ENCODE data around the gene SKA2. TPM values are rescaled to one million over a fixed set of nuclear protein-coding genes. Genes with fewer than 3 reads are reported as not detected.

The SKA2 gene
- total and polyA plus RNA-seq, 2 experiments from 2014 or later, result 50.5 to 140 TPM

- H2AFZ ChIP-seq, result no peak overlapping the region
- TF ChIP-seq CREB1 (CRISPR knock-in tag; IDR thresholded peaks at IDR 0.05; ENCODE audit: low read depth) (no peak), EZH2 (IDR thresholded peaks at IDR 0.05; ENCODE audit: low read depth, unreplicated experiment) (no peak), EZH2phosphoT487 (IDR thresholded peaks at IDR 0.05; ENCODE audit: unreplicated experiment) (no peak), REST (IDR thresholded peaks at IDR 0.05; ENCODE audit: unreplicated experiment) (no peak), JUNB (IDR thresholded peaks at IDR 0.05; ENCODE audit: unreplicated experiment) (no peak), CTCF (conservative IDR thresholded peaks at IDR 0.05; ENCODE audit: low read depth in 2 of 2) (no peak), NANOG (IDR thresholded peaks at IDR 0.05; ENCODE audit: borderline replicate concordance) (no peak), STAT1 (IDR thresholded peaks at IDR 0.05; ENCODE audit: unreplicated experiment) (no peak), POLR2AphosphoS5 (IDR thresholded peaks at IDR 0.05; ENCODE audit: low read depth) (no peak), ZNF114 (CRISPR knock-in tag; IDR thresholded peaks at IDR 0.05) (no peak), ZNF331 (CRISPR knock-in tag; IDR thresholded peaks at IDR 0.05; ENCODE audit: low read depth) (no peak)
- TF ChIP-seq, protein P1, sequence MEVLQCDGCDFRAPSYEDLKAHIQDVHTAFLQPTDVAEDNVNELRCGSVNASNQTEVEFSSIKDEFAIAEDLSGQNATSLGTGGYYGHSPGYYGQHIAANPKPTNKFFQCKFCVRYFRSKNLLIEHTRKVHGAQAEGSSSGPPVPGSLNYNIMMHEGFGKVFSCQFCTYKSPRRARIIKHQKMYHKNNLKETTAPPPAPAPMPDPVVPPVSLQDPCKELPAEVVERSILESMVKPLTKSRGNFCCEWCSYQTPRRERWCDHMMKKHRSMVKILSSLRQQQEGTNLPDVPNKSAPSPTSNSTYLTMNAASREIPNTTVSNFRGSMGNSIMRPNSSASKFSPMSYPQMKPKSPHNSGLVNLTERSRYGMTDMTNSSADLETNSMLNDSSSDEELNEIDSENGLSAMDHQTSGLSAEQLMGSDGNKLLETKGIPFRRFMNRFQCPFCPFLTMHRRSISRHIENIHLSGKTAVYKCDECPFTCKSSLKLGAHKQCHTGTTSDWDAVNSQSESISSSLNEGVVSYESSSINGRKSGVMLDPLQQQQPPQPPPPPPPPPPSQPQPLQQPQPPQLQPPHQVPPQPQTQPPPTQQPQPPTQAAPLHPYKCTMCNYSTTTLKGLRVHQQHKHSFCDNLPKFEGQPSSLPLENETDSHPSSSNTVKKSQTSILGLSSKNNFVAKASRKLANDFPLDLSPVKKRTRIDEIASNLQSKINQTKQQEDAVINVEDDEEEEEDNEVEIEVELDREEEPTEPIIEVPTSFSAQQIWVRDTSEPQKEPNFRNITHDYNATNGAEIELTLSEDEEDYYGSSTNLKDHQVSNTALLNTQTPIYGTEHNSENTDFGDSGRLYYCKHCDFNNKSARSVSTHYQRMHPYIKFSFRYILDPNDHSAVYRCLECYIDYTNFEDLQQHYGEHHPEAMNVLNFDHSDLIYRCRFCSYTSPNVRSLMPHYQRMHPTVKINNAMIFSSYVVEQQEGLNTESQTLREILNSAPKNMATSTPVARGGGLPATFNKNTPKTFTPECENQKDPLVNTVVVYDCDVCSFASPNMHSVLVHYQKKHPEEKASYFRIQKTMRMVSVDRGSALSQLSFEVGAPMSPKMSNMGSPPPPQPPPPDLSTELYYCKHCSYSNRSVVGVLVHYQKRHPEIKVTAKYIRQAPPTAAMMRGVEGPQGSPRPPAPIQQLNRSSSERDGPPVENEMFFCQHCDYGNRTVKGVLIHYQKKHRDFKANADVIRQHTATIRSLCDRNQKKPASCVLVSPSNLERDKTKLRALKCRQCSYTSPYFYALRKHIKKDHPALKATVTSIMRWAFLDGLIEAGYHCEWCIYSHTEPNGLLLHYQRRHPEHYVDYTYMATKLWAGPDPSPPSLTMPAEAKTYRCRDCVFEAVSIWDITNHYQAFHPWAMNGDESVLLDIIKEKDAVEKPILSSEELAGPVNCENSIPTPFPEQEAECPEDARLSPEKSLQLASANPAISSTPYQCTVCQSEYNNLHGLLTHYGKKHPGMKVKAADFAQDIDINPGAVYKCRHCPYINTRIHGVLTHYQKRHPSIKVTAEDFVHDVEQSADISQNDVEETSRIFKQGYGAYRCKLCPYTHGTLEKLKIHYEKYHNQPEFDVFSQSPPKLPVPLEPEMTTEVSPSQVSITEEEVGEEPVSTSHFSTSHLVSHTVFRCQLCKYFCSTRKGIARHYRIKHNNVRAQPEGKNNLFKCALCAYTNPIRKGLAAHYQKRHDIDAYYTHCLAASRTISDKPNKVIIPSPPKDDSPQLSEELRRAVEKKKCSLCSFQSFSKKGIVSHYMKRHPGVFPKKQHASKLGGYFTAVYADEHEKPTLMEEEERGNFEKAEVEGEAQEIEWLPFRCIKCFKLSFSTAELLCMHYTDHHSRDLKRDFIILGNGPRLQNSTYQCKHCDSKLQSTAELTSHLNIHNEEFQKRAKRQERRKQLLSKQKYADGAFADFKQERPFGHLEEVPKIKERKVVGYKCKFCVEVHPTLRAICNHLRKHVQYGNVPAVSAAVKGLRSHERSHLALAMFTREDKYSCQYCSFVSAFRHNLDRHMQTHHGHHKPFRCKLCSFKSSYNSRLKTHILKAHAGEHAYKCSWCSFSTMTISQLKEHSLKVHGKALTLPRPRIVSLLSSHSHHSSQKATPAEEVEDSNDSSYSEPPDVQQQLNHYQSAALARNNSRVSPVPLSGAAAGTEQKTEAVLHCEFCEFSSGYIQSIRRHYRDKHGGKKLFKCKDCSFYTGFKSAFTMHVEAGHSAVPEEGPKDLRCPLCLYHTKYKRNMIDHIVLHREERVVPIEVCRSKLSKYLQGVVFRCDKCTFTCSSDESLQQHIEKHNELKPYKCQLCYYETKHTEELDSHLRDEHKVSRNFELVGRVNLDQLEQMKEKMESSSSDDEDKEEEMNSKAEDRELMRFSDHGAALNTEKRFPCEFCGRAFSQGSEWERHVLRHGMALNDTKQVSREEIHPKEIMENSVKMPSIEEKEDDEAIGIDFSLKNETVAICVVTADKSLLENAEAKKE (CRISPR knock-in tag; IDR thresholded peaks at IDR 0.05), result no peak
- TF ChIP-seq, protein P2, sequence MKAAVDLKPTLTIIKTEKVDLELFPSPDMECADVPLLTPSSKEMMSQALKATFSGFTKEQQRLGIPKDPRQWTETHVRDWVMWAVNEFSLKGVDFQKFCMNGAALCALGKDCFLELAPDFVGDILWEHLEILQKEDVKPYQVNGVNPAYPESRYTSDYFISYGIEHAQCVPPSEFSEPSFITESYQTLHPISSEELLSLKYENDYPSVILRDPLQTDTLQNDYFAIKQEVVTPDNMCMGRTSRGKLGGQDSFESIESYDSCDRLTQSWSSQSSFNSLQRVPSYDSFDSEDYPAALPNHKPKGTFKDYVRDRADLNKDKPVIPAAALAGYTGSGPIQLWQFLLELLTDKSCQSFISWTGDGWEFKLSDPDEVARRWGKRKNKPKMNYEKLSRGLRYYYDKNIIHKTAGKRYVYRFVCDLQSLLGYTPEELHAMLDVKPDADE (IDR thresholded peaks at IDR 0.05), result no peak
These were observed 43.4 kb downstream of the SKA2 start for GRCh38 chr17:59111539-59111938.

More at GRCh38 chr17:59111539-59111938, 43.4 kb downstream of the SKA2 start:
- Histone ChIP-seq H3K79me2 (replicated peaks; ENCODE audit: insufficient read depth) (peaks cover 24% of the 10 kb centered on the region), H3K4me1 (ENCODE audit: insufficient read depth) (no peaks in the 10 kb centered on the region), H3K36me3 (ENCODE audit: insufficient read depth) (peaks cover 10% of the 10 kb centered on the region), H3K27ac (ENCODE audit: low read depth) (no peak overlapping the region), H3K4me2 (no peak overlapping the region), H3K4me3 (no peak overlapping the region), H3K27me3 (ENCODE audit: insufficient read depth) (no peaks in the 10 kb centered on the region), H3K9me2 (ENCODE audit: insufficient read depth) (no peaks in the 10 kb centered on the region), H3F3A (replicated peaks; ENCODE audit: low read depth) (peaks cover 10% of the 10 kb centered on the region), H4K20me1 (replicated peaks; ENCODE audit: insufficient read depth) (peaks cover 10% of the 10 kb centered on the region)
- H3K4me3 Mint-ChIP-seq, result no peak overlapping the region; the same call in 2 of the 3 replicates
- peaks cover 20% of the 10 kb centered on the region; the same call in 2 of the 3 replicates for H3K36me3 Mint-ChIP-seq (ENCODE audit: low read depth)
- ATAC-seq, result no peak
- DNase-seq (ENCODE audit: low spot score), result no peak
- no peaks in the 10 kb centered on the region for H3K9me3 Mint-ChIP-seq
- H3K27ac Mint-ChIP-seq, result no peak overlapping the region
- H3K4me1 Mint-ChIP-seq, result no peaks in the 10 kb centered on the region
- peaks cover 8% of the 10 kb centered on the region for H3K27me3 Mint-ChIP-seq (ENCODE audit: insufficient read depth, low read depth, poor library complexity)

All from GM23338 (cell line).